ENCODE data around the gene ZNF775.

The ZNF775 gene

GRCh38 chr7:150365673-150366398 is 13.3 kb upstream of the ZNF775 start:
- no peak for TF ChIP-seq POLR2A (IDR thresholded peaks at IDR 0.05; ENCODE audit: low read depth, low read length)
- no peak for TF ChIP-seq SPI1 (IDR thresholded peaks at IDR 0.05; ENCODE audit: low read depth, low read length)
- TF ChIP-seq TAF1 (IDR thresholded peaks at IDR 0.05; ENCODE audit: low read depth, low read length) = no peak
- TF ChIP-seq POU2F2 (IDR thresholded peaks at IDR 0.05; ENCODE audit: low read depth, low read length) = no peak
- no peak for TF ChIP-seq POLR2AphosphoS5 (IDR thresholded peaks at IDR 0.05; ENCODE audit: low read depth, low read length)
- TF ChIP-seq PAX5 (IDR thresholded peaks at IDR 0.05; ENCODE audit: insufficient read depth, low read length, severe bottlenecking) = no peak
- no peak for FAIRE-seq
- DNase-seq (ENCODE audit: insufficient read length, low spot score) = no peak

- FAIRE-seq (no peak), DNase-seq (ENCODE audit: insufficient read length, low spot score) (no peak)
- TF ChIP-seq POLR2AphosphoS5 (IDR thresholded peaks at IDR 0.05; ENCODE audit: low read depth, low read length) (no peak), POLR2A (IDR thresholded peaks at IDR 0.05; ENCODE audit: low read depth, low read length) (no peak)
These were observed 11.4 kb upstream of the ZNF775 start for GRCh38 chr7:150367677-150368095.

GRCh38 chr7:150368096-150368883 is 10.8 kb upstream of the ZNF775 start, which contains the start of gene REPIN1:
Gene REPIN1 (plus strand): TSS chr7:150368822. CDS start chr7:150369712, 890 bp downstream.
- DNase-seq (ENCODE audit: insufficient read length, low spot score) = peak; percentile 79
- TF ChIP-seq SPI1 (IDR thresholded peaks at IDR 0.05; ENCODE audit: low read depth, low read length) (no peak), PAX5 (IDR thresholded peaks at IDR 0.05; ENCODE audit: insufficient read depth, low read length, severe bottlenecking) (peak; percentile 24), POU2F2 (IDR thresholded peaks at IDR 0.05; ENCODE audit: low read depth, low read length) (no peak), POLR2A (IDR thresholded peaks at IDR 0.05; ENCODE audit: low read depth, low read length) (no peak), POLR2AphosphoS5 (IDR thresholded peaks at IDR 0.05; ENCODE audit: low read depth, low read length) (peak; percentile 32; the same call in 1 of the 2 replicates), TAF1 (IDR thresholded peaks at IDR 0.05; ENCODE audit: low read depth, low read length) (no peak; the same call in none of the 2 replicates)
- peak; percentile 81 for FAIRE-seq

- TF ChIP-seq POLR2AphosphoS5 (IDR thresholded peaks at IDR 0.05; ENCODE audit: low read depth, low read length) (peak; percentile 79), POU2F2 (IDR thresholded peaks at IDR 0.05; ENCODE audit: low read depth, low read length) (no peak), SPI1 (IDR thresholded peaks at IDR 0.05; ENCODE audit: low read depth, low read length) (peak; percentile 74), PAX5 (IDR thresholded peaks at IDR 0.05; ENCODE audit: insufficient read depth, low read length, severe bottlenecking) (no peak), POLR2A (IDR thresholded peaks at IDR 0.05; ENCODE audit: low read depth, low read length) (peak; percentile 58; the same call in 1 of the 2 replicates), TAF1 (IDR thresholded peaks at IDR 0.05; ENCODE audit: low read depth, low read length) (peak; percentile 29)
These were observed 10.0 kb upstream of the ZNF775 start for GRCh38 chr7:150368884-150369747.

GRCh38 chr7:150369748-150370501 is 9.2 kb upstream of the ZNF775 start:
- DNase-seq (ENCODE audit: insufficient read length, low spot score) (no peak), FAIRE-seq (no peak)
- TF ChIP-seq TAF1 (IDR thresholded peaks at IDR 0.05; ENCODE audit: low read depth, low read length) (no peak), POLR2AphosphoS5 (IDR thresholded peaks at IDR 0.05; ENCODE audit: low read depth, low read length) (0 out of 2 replicates have a peak, but pooled peaks have one; percentile 11)

More at GRCh38 chr7:150368884-150369747, 10.0 kb upstream of the ZNF775 start:
- FAIRE-seq (peak; percentile 89), DNase-seq (ENCODE audit: insufficient read length, low spot score) (peak; percentile 62)

- TF ChIP-seq POLR2AphosphoS5 (IDR thresholded peaks at IDR 0.05; ENCODE audit: low read depth, low read length) = no peak
- TF ChIP-seq PAX5 (IDR thresholded peaks at IDR 0.05; ENCODE audit: insufficient read depth, low read length, severe bottlenecking) = no peak
- no peak for TF ChIP-seq POU2F2 (IDR thresholded peaks at IDR 0.05; ENCODE audit: low read depth, low read length)
- TF ChIP-seq POLR2A (IDR thresholded peaks at IDR 0.05; ENCODE audit: low read depth, low read length) = no peak
- TF ChIP-seq TAF1 (IDR thresholded peaks at IDR 0.05; ENCODE audit: low read depth, low read length) = no peak
- TF ChIP-seq SPI1 (IDR thresholded peaks at IDR 0.05; ENCODE audit: low read depth, low read length) = no peak
- DNase-seq (ENCODE audit: insufficient read length, low spot score) = no peak
- no peak for FAIRE-seq
These were observed 8.5 kb upstream of the ZNF775 start for GRCh38 chr7:150370612-150371071.

GRCh38 chr7:150371131-150371995 is 7.8 kb upstream of the ZNF775 start:
- FAIRE-seq (no peak), DNase-seq (ENCODE audit: insufficient read length, low spot score) (no peak)
- TF ChIP-seq POU2F2 (IDR thresholded peaks at IDR 0.05; ENCODE audit: low read depth, low read length) (no peak), POLR2A (IDR thresholded peaks at IDR 0.05; ENCODE audit: low read depth, low read length) (0 out of 2 replicates have a peak, but pooled peaks have one; percentile 23), TAF1 (IDR thresholded peaks at IDR 0.05; ENCODE audit: low read depth, low read length) (no peak), PAX5 (IDR thresholded peaks at IDR 0.05; ENCODE audit: insufficient read depth, low read length, severe bottlenecking) (no peak), SPI1 (IDR thresholded peaks at IDR 0.05; ENCODE audit: low read depth, low read length) (no peak), POLR2AphosphoS5 (IDR thresholded peaks at IDR 0.05; ENCODE audit: low read depth, low read length) (0 out of 2 replicates have a peak, but pooled peaks have one; percentile 27)

- TF ChIP-seq POLR2A (IDR thresholded peaks at IDR 0.05; ENCODE audit: low read depth, low read length) = no peak
- no peak for TF ChIP-seq TAF1 (IDR thresholded peaks at IDR 0.05; ENCODE audit: low read depth, low read length)
- no peak for TF ChIP-seq POLR2AphosphoS5 (IDR thresholded peaks at IDR 0.05; ENCODE audit: low read depth, low read length)
- TF ChIP-seq SPI1 (IDR thresholded peaks at IDR 0.05; ENCODE audit: low read depth, low read length) = no peak
- no peak for TF ChIP-seq POU2F2 (IDR thresholded peaks at IDR 0.05; ENCODE audit: low read depth, low read length)
- no peak for TF ChIP-seq PAX5 (IDR thresholded peaks at IDR 0.05; ENCODE audit: insufficient read depth, low read length, severe bottlenecking)
- no peak for FAIRE-seq
- no peak for DNase-seq (ENCODE audit: insufficient read length, low spot score)
These were observed 7.2 kb upstream of the ZNF775 start for GRCh38 chr7:150371996-150372270.

Measured in GM12891 (cell line).